Neural progenitor cell (in vitro differentiated cells): ENCODE measurements around the gene CD200R1. TPM values are rescaled to one million over a fixed set of nuclear protein-coding genes. Genes with fewer than 3 reads are reported as not detected.

Experiments used
- DNase-seq: peaks from one replicate; pipeline ENCODE4 v3.0.0-alpha.2; 2016; ENCODE audit warnings: low spot score
- H2AFZ ChIP-seq: fragments of 200-600 bp; sonication (generic); replicated peaks from 2 replicates; pipeline ENCODE4 v1.6.1; 2016; ENCODE audit warnings: antibody characterized with exemption
- H3F3A ChIP-seq: fragments of 200-600 bp; sonication (generic); 2 replicates; pipeline ENCODE4 v1.6.1; 2016; ENCODE audit warnings: antibody characterized with exemption, low read depth
- H3K27ac ChIP-seq: fragments of 200-600 bp; sonication (generic); 2 replicates; pipeline ENCODE4 v1.5.1; 2016; ENCODE audit warnings: mild to moderate bottlenecking
- H3K27me3 ChIP-seq: fragments of 200-600 bp; sonication (generic); 2 replicates; pipeline ENCODE4 v1.6.1; 2016; ENCODE audit warnings: mild to moderate bottlenecking, moderate library complexity
- H3K36me3 ChIP-seq: fragments of 200-600 bp; sonication (generic); 2 replicates; pipeline ENCODE4 v1.5.1; 2016
- H3K4me1 ChIP-seq: fragments of 200-600 bp; sonication (generic); 2 replicates; pipeline ENCODE4 v1.6.1; 2016; ENCODE audit warnings: mixed run types
- H3K4me2 ChIP-seq: fragments of 200-600 bp; sonication (generic); 2 replicates; pipeline ENCODE4 v1.6.1; 2016
- H3K4me3 ChIP-seq: fragments of 200-600 bp; sonication (generic); 2 replicates; pipeline ENCODE4 v1.5.1; 2016
- H3K79me2 ChIP-seq: fragments of 200-600 bp; sonication (generic); 2 replicates; pipeline ENCODE4 v1.6.1; 2016; ENCODE audit warnings: low read depth
- H3K9ac ChIP-seq: fragments of 200-600 bp; sonication (generic); 2 replicates; pipeline ENCODE4 v1.6.1; 2016
- H3K9me3 ChIP-seq: fragments of 200-600 bp; sonication (generic); 2 replicates; pipeline ENCODE4 v1.5.1; 2016; ENCODE audit warnings: low read depth
- H4K20me1 ChIP-seq: fragments of 200-600 bp; sonication (generic); 2 replicates; pipeline ENCODE4 v1.6.1; 2016; ENCODE audit warnings: low read depth
- H3K27ac Mint-ChIP-seq: 3 replicates; pipeline ENCODE4 v1.8.0; 2021; ENCODE audit warnings: mixed read lengths
- H3K27me3 Mint-ChIP-seq: 2 replicates; pipeline ENCODE4 v1.8.0; 2022; ENCODE audit warnings: low read depth, mild to moderate bottlenecking, inconsistent platforms, moderate library complexity, mixed read lengths; ENCODE audit not compliant: insufficient read depth
- H3K36me3 Mint-ChIP-seq: 3 replicates; pipeline ENCODE4 v1.8.0; 2021; ENCODE audit warnings: mixed read lengths
- H3K4me1 Mint-ChIP-seq: 3 replicates; pipeline ENCODE4 v1.8.0; 2021; ENCODE audit warnings: mixed read lengths
- H3K4me3 Mint-ChIP-seq: 3 replicates; pipeline ENCODE4 v1.8.0; 2021; ENCODE audit warnings: mild to moderate bottlenecking, moderate library complexity, mixed read lengths
- H3K9me3 Mint-ChIP-seq: 3 replicates; pipeline ENCODE4 v1.8.0; 2020; ENCODE audit warnings: mixed read lengths
- CTCF ChIP-seq: fragments of 200-600 bp; sonication (generic); IDR thresholded peaks from 2 replicates; pipeline ENCODE4 v1.5.1; 2017; ENCODE audit warnings: antibody characterized with exemption, mild to moderate bottlenecking
- EZH2 ChIP-seq: fragments of 200-600 bp; sonication (generic); IDR thresholded peaks from 2 replicates; pipeline ENCODE4 v1.6.1; 2017; ENCODE audit warnings: antibody characterized with exemption, mild to moderate bottlenecking, moderate library complexity
- EZH2phosphoT487 ChIP-seq: fragments of 200-600 bp; sonication (generic); IDR thresholded peaks from 2 replicates; pipeline ENCODE4 v1.6.1; 2017; ENCODE audit warnings: antibody characterized with exemption
- total RNA-seq: library from RNA; depleted of rRNA; stranded (reverse); fragments of >200 nt; gene quantifications from 2 replicates; pipeline ENCODE4 v1.2.3, GENCODE V29; 2015; ENCODE audit warnings: low replicate concordance

Gene CD200R1
- total RNA-seq, 1 donor from 2014 or later, result not detected

GRCh38 chr3:113018536-113019181, 43.8 kb upstream of the CD200R1 start:
- no peaks in the 10 kb centered on the region for H3K27me3 Mint-ChIP-seq
- Histone ChIP-seq H3F3A (peaks cover 15% of the 10 kb centered on the region), H3K9me3 (no peaks in the 10 kb centered on the region), H3K4me2 (peak overlapping the region; percentile 93), H4K20me1 (peaks cover 15% of the 10 kb centered on the region), H3K79me2 (peaks cover 58% of the 10 kb centered on the region), H2AFZ (peak overlapping the region; percentile 92), H3K4me3 (peak overlapping the region; percentile 89), H3K27me3 (no peaks in the 10 kb centered on the region), H3K4me1 (peaks cover 9% of the 10 kb centered on the region), H3K36me3 (peaks cover 13% of the 10 kb centered on the region), H3K9ac (peak overlapping the region; percentile 81), H3K27ac (peak overlapping the region; percentile 87)
- H3K9me3 Mint-ChIP-seq, result peaks cover 2% of the 10 kb centered on the region
- peak overlapping the region; percentile 96 for H3K4me3 Mint-ChIP-seq
- peak; percentile 19 for DNase-seq
- peaks cover 14% of the 10 kb centered on the region for H3K36me3 Mint-ChIP-seq
- H3K4me1 Mint-ChIP-seq, result peaks cover 25% of the 10 kb centered on the region
- TF ChIP-seq CTCF (no peak), EZH2 (no peak), EZH2phosphoT487 (no peak)
- H3K27ac Mint-ChIP-seq, result peak overlapping the region; percentile 86

DNA sequence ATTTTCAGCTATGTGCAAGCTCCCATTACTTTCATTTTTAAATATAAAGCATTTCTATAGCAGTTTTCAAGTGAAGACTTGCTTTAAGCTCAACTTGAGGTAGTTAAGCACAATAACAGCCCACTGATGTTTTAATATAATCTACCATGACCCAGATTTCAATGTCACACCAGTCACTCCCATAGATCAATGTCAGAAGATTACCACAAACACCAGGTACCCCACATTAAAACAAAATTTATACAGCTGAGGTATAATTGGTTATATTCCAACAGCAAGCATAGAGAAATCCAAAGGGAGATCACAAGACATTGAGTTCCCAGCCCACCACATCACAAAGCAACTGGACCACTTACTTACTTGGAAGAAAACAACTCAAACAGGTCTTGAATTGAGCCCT, 38.7 kb upstream of the CD200R1 start:
- no peak overlapping the region for H3K9ac ChIP-seq
- H3K4me3 ChIP-seq, result no peak overlapping the region
- no peaks in the 10 kb centered on the region for H3F3A ChIP-seq
- H4K20me1 ChIP-seq, result peaks cover 28% of the 10 kb centered on the region
- H3K4me1 ChIP-seq, result peaks cover 9% of the 10 kb centered on the region
- H3K27me3 ChIP-seq, result no peaks in the 10 kb centered on the region
- H3K9me3 Mint-ChIP-seq, result no peaks in the 10 kb centered on the region
- H3K27ac ChIP-seq, result no peak overlapping the region
- H3K4me2 ChIP-seq, result no peak overlapping the region
- H3K36me3 ChIP-seq, result peaks cover 53% of the 10 kb centered on the region
- no peak overlapping the region for H3K4me3 Mint-ChIP-seq
- TF ChIP-seq EZH2 (no peak), CTCF (no peak), EZH2phosphoT487 (no peak)
- peaks cover 95% of the 10 kb centered on the region for H3K79me2 ChIP-seq
- peaks cover 11% of the 10 kb centered on the region for H3K4me1 Mint-ChIP-seq
- no peaks in the 10 kb centered on the region for H3K27me3 Mint-ChIP-seq
- peaks cover 17% of the 10 kb centered on the region for H3K36me3 Mint-ChIP-seq
- no peaks in the 10 kb centered on the region for H3K9me3 ChIP-seq
- DNase-seq, result no peak
- H2AFZ ChIP-seq, result no peak overlapping the region
- H3K27ac Mint-ChIP-seq, result no peak overlapping the region

GRCh38 chr3:113008117-113008516, 33.2 kb upstream of the CD200R1 start:
- H3K27me3 ChIP-seq, result no peaks in the 10 kb centered on the region
- H3K4me3 ChIP-seq, result no peak overlapping the region
- no peak overlapping the region for H2AFZ ChIP-seq
- Mint-ChIP-seq H3K4me3 (no peak overlapping the region), H3K27me3 (no peaks in the 10 kb centered on the region), H3K9me3 (no peaks in the 10 kb centered on the region), H3K27ac (no peak overlapping the region), H3K36me3 (peaks cover 18% of the 10 kb centered on the region), H3K4me1 (no peaks in the 10 kb centered on the region)
- H3K4me2 ChIP-seq, result no peak overlapping the region
- TF ChIP-seq EZH2 (no peak), CTCF (no peak), EZH2phosphoT487 (no peak)
- no peak overlapping the region for H3K9ac ChIP-seq
- peaks cover 60% of the 10 kb centered on the region for H3K36me3 ChIP-seq
- H3F3A ChIP-seq, result peaks cover 12% of the 10 kb centered on the region
- DNase-seq, result no peak
- peaks cover 45% of the 10 kb centered on the region for H3K79me2 ChIP-seq
- H3K27ac ChIP-seq, result no peak overlapping the region
- H3K4me1 ChIP-seq, result no peaks in the 10 kb centered on the region
- peaks cover 14% of the 10 kb centered on the region for H4K20me1 ChIP-seq
- no peaks in the 10 kb centered on the region for H3K9me3 ChIP-seq
